ENCODE measurements around the gene METTL15.
"Not testable (repeated sequence)": the region's sequence is repeated elsewhere in the genome, so short reads cannot be mapped to it uniquely, and the experiment has no call there.

The METTL15 gene

DNA sequence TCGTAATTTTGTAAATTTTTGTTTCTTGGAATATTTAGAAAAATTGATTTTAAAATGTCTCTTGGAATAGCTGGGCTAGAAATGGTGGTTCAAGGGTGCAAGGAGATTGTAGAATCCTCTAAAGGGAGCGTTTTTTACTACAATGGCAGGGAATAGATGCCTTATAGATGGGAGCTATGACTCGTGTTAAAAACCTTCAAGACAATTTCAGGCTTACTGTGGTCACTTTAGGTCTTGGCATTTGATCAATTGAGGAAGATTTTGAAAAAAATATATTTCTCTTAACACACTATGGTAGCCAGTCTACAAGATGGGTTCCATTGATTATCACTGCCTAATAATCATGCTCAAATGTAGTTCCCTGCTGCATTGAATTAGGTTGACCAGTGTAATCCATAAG, 25.0 kb downstream of the METTL15 start:
- no peak for TF ChIP-seq CTCF (IDR thresholded peaks at IDR 0.05; ENCODE audit: low read depth, low read length)
- H3K4me3 ChIP-seq (replicated peaks in 1 of 2; ENCODE audit: low read depth in 2 of 2, low read length in 2 of 2): no peak overlapping the region
- peak in 1 of 2 donors; percentile 44 for DNase-seq (ENCODE audit: low read depth in 2 of 2)

DNA sequence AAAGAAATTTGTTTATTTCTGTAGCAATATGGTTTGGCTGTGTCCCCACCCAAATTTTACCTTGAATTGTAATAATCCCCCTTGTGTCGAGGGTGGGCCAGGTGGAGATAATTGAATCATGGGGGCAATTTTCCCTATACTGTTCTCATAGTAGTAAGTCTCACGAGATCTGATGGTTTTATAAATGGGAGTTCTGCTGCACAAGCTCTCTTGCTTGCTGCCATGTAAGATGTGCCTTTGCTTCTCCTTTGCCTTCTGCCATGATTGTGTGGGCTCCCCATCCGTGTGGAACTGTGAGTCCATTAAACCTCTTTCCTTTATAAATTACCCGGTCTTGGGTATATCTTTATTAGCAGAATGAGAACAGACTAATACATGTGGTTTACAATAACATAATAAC, 28.0 kb downstream of the METTL15 start:
- not testable (repeated sequence) for H3K4me3 ChIP-seq (replicated peaks in 1 of 2; ENCODE audit: low read depth in 2 of 2, low read length in 2 of 2); DNase-seq (ENCODE audit: low read depth in 2 of 2)

DNA sequence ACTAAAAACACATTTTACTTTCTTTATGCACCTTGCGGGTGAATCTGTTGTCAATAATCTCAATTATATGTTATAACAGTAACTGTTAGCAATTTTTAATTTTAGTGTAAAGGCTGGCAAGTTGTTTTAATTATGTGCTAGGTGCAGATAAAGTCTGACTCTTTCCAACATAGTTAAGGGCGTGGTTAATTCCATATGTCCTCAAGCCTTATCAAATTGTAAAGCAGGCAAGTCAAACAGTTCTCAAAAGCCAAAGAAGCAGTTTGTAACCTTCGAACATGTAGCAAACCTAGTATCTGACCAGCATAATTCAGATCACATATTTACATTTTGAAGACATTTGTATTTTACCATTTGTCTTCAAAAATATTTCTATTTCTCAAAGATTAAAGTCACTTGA, 29.2 kb downstream of the METTL15 start:
- no peak for DNase-seq (ENCODE audit: low read depth in 2 of 2)
- TF ChIP-seq CTCF (IDR thresholded peaks at IDR 0.05; ENCODE audit: low read depth, low read length): no peak
- no peak overlapping the region for H3K4me3 ChIP-seq (replicated peaks in 1 of 2; ENCODE audit: low read depth in 2 of 2, low read length in 2 of 2)

- TF ChIP-seq CTCF (IDR thresholded peaks at IDR 0.05; ENCODE audit: low read depth, low read length): no peak
- no peak overlapping the region for H3K4me3 ChIP-seq (replicated peaks in 1 of 2; ENCODE audit: low read depth in 2 of 2, low read length in 2 of 2)
- no peak for DNase-seq (ENCODE audit: low read depth in 2 of 2)
These were observed 29.6 kb downstream of the METTL15 start for GRCh38 chr11:28137832-28138231.

GRCh38 chr11:28139841-28140415, 31.7 kb downstream of the METTL15 start:
- no peak for DNase-seq (ENCODE audit: low read depth in 2 of 2)
- H3K4me3 ChIP-seq (replicated peaks in 1 of 2; ENCODE audit: low read depth in 2 of 2, low read length in 2 of 2): no peak overlapping the region
- no peak for TF ChIP-seq CTCF (IDR thresholded peaks at IDR 0.05; ENCODE audit: low read depth, low read length)

GRCh38 chr11:28140689-28141455, 32.7 kb downstream of the METTL15 start:
- no peak overlapping the region for H3K4me3 ChIP-seq (replicated peaks in 1 of 2; ENCODE audit: low read depth in 2 of 2, low read length in 2 of 2)
- no peak for TF ChIP-seq CTCF (IDR thresholded peaks at IDR 0.05; ENCODE audit: low read depth, low read length)
- DNase-seq (ENCODE audit: low read depth in 2 of 2): no peak

- TF ChIP-seq CTCF (IDR thresholded peaks at IDR 0.05; ENCODE audit: low read depth, low read length): no peak
- DNase-seq (ENCODE audit: low read depth in 2 of 2): no peak
- no peak overlapping the region for H3K4me3 ChIP-seq (replicated peaks in 1 of 2; ENCODE audit: low read depth in 2 of 2, low read length in 2 of 2)
These were observed 34.5 kb downstream of the METTL15 start for GRCh38 chr11:28142724-28143123.
